Measurements from ENCODE around the gene NRXN3.

Gene NRXN3

DNA sequence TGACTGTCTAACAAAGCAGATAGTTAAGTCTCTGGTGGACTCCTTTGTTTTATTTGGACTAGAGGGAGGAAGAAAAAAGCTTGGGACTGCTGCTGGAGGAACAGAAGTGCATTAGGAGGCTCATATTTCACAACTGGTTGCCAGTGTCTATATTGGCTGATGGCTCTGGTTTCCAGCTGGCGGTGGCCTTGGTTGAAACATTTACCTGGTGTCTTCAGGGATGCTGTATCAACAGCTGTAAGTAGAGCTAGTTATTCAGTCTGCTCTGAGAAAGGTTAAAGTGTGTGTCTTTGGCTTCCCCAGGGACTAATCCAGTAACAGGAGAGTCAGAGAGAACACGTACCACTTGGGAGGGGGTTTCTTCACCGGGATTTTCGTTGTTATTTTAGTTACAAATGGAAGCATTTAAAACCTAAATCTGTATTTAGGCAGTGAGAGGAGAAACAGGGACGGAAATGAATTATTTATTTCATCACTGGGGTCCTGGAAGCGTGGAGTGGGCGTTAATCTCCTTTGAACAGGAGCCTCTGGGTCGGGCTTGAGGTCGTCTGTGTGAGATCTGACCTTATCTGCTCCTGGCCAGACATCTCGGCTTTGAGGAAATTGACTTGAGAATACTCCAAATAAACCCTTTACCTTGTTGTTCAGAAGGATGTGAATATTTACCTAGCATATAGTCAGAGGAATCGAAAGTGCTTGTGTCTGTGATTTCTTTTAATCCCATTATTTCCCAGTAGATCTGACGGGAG, 149.9 kb downstream of the NRXN3 start:
- no peak for DNase-seq (ENCODE audit: low read depth)

GRCh38 chr14:78324353-78324752, 154.2 kb downstream of the NRXN3 start:
- DNase-seq (ENCODE audit: low read depth) = no peak

- no peak for DNase-seq (ENCODE audit: low read depth)
These were observed 155.7 kb downstream of the NRXN3 start for GRCh38 chr14:78325911-78326310.

GRCh38 chr14:78327426-78328221, 157.5 kb downstream of the NRXN3 start:
- no peak for DNase-seq (ENCODE audit: low read depth)

GRCh38 chr14:78329371-78329770, 159.2 kb downstream of the NRXN3 start:
- DNase-seq (ENCODE audit: low read depth) = no peak

GRCh38 chr14:78335531-78335930, 165.4 kb downstream of the NRXN3 start:
- no peak for DNase-seq (ENCODE audit: low read depth)

DNA sequence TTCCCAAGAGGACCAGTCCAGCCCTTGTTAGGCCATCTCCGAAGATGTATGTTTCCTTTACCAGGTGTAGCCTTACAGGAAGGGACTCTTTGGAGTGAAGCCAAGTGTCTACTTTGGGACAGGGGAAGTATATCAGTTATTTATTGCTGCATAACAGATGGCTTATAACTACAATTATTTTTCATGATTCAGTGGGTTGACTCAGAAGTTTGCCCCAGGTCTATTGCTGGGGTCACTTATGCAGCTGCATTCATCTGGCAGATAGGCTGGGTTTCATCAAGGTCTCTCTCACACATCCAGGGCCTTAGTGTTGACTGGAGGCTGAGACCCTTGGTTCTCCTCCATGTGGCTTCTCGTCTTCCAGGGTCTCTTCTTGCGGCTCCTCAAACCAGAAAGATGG, 170.1 kb downstream of the NRXN3 start:
- DNase-seq (ENCODE audit: low read depth) = no peak

DNA sequence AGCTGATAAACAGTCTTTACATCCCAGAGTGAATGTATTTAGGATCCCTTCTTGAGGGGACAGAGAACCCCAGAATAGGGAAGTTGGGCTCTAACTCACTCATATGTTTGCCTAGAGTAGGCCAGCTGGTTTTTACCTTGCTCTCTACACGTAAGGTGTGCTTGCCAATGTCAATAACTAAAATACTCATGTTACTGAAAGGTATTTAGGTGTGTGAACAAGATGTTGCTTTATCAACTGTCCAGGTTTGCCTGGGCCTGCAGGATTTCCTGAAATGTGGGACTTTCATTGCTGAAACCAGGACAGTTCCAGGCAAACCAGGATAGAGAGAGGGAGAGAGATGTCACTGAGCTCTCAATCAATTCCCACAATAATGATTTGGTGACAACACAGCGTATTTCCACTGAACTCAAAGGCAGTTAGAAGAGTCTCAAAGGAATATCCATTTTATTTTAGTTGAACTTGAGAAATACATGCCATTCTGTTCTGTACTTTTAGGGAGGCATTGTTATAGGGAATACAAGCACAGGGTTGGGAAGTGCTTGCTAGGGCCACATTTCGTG, 171.7 kb downstream of the NRXN3 start:
- DNase-seq (ENCODE audit: low read depth) = no peak

GRCh38 chr14:78342879-78343278, 172.7 kb downstream of the NRXN3 start:
- no peak for DNase-seq (ENCODE audit: low read depth)

- no peak for DNase-seq (ENCODE audit: low read depth)
These were observed 174.1 kb downstream of the NRXN3 start for GRCh38 chr14:78344290-78344689.

GRCh38 chr14:78345131-78345744, 175.1 kb downstream of the NRXN3 start:
- DNase-seq (ENCODE audit: low read depth) = no peak

DNA sequence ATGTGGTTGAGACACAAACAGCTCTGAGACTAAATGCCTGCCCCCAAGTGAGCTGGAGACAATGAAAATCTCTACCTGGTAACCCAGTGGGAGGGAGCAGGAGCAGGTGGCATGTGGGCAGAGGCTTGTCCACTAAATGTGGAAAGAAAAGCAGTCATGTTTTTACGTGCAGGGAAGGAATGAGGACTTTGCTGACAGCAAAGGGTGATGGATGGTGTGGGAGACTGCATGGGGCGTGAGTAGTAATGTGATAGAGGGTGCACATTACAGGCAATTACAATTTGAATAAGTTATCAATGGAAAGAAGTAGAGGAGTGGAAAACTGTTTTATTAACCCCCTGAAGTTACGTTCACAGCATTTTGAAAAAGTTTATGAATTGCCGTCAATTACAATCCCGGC, 176.6 kb downstream of the NRXN3 start:
- no peak for DNase-seq (ENCODE audit: low read depth)

DNA sequence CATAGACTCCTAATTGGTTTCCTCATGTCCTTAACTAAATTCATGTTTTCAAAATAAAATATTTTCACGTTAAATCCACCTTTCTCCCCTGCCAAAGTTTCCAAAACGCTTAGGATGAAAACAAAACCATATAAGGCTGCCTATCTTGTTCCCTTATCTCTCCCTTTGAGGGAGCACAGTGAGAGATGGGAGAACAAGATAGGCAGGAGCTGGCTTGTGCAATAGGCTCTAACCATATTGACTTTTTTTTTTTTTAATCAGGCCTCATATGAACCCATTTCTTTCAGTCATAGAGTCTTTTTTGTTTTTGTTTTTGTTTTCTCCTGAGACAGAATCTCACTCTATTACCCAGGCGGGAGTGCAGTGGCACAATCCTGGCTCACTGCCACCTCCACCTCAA, 184.9 kb downstream of the NRXN3 start:
- DNase-seq (ENCODE audit: low read depth) = no peak

GRCh38 chr14:78356391-78356790, 186.2 kb downstream of the NRXN3 start:
- no peak for DNase-seq (ENCODE audit: low read depth)

GRCh38 chr14:78358591-78358990, 188.4 kb downstream of the NRXN3 start:
- DNase-seq (ENCODE audit: low read depth) = no peak

- no peak for DNase-seq (ENCODE audit: low read depth)
These were observed 189.4 kb downstream of the NRXN3 start for GRCh38 chr14:78359581-78359980.

DNA sequence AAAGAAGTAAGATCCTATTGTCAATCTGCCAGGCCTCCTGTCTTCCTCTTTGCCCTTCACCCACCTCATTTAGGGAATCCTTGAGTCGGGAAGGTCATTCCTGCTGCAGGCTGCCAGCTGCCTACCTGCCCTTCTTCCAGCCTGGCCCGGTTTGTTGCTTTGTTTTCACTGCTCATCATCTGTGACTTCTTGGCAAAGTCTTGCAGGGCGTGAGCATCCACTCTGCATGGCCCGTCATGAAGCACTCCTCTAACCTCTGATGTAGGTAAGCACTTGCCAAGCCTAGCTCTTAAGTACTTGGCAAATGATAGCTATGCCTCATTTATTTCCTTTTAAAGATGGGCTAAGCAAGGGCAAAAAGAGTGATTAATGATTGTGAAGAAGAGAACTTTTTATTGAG, 192.8 kb downstream of the NRXN3 start:
- no peak for DNase-seq (ENCODE audit: low read depth)

- DNase-seq (ENCODE audit: low read depth) = no peak
These were observed 197.2 kb downstream of the NRXN3 start for GRCh38 chr14:78367355-78367754.

- DNase-seq (ENCODE audit: low read depth) = no peak
These were observed 212.9 kb downstream of the NRXN3 start for GRCh38 chr14:78383060-78383459.

- DNase-seq (ENCODE audit: low read depth) = no peak
These were observed 228.0 kb downstream of the NRXN3 start for GRCh38 chr14:78398216-78398615.

- DNase-seq (ENCODE audit: low read depth) = peak; percentile 12
These were observed 229.2 kb downstream of the NRXN3 start for GRCh38 chr14:78399316-78399889.

GRCh38 chr14:78401866-78402265, 231.7 kb downstream of the NRXN3 start:
- DNase-seq (ENCODE audit: low read depth) = no peak
